GM12864 (cell line): ENCODE data around the gene CYP2J2.
A peak's percentile ranks its signal among the peaks of the same experiment; 100 is the strongest.
"Not testable (repeated sequence)": the region's sequence is repeated elsewhere in the genome, so short reads cannot be mapped to it uniquely, and the experiment has no call there.

Experiments
- DNase-seq: peaks from one replicate; pipeline ENCODE4 v3.0.0-alpha.2; 2011; ENCODE audit warnings: low read depth
- H3K4me3 ChIP-seq: 2 replicates; pipeline ENCODE4 v1.5.1; 2011; ENCODE audit warnings: mild to moderate bottlenecking, low read depth, low read length, control low read depth
- CTCF ChIP-seq: IDR thresholded peaks from 2 replicates; pipeline ENCODE4 v1.5.1; 2011; ENCODE audit warnings: low read depth, mild to moderate bottlenecking, moderate library complexity, low read length, control low read depth, inconsistent platforms; ENCODE audit errors: missing control alignments

CYP2J2 gene

GRCh38 chr1:59926381-59927123, at the start of gene CYP2J2:
Gene CYP2J2 (minus strand): TSS chr1:59926773. CDS start chr1:59926746, 27 bp downstream.
- TF ChIP-seq CTCF: no peak
- peak within 1 kb of the TSS; percentile 60 for H3K4me3 ChIP-seq
- DNase-seq: no peak

GRCh38 chr1:59973719-59974118, 47.1 kb upstream of the CYP2J2 start:
- TF ChIP-seq CTCF: no peak
- DNase-seq: no peak
- H3K4me3 ChIP-seq: no peak overlapping the region

GRCh38 chr1:59972216-59972927, 45.8 kb upstream of the CYP2J2 start:
- no peak overlapping the region for H3K4me3 ChIP-seq
- TF ChIP-seq CTCF: no peak
- no peak for DNase-seq

GRCh38 chr1:59971464-59971911, 44.9 kb upstream of the CYP2J2 start:
- TF ChIP-seq CTCF: peak; percentile 90
- DNase-seq: no peak
- no peak overlapping the region for H3K4me3 ChIP-seq

- H3K4me3 ChIP-seq, DNase-seq: not testable (repeated sequence)
Observed at GRCh38 chr1:59969542-59970175, 43.1 kb upstream of the CYP2J2 start.

GRCh38 chr1:59968746-59969145, 42.2 kb upstream of the CYP2J2 start:
- not testable (repeated sequence) for H3K4me3 ChIP-seq, DNase-seq

GRCh38 chr1:59967780-59968179, 41.2 kb upstream of the CYP2J2 start:
- no peak for TF ChIP-seq CTCF
- DNase-seq: no peak
- no peak overlapping the region for H3K4me3 ChIP-seq
